ENCODE results near the gene APOE. TPM values are rescaled to one million over a fixed set of nuclear protein-coding genes. Genes with fewer than 3 reads are reported as not detected.

Gene APOE
- total and polyA plus RNA-seq, 12 donors: 569 to 21,602 (median 8,894) TPM

GRCh38 chr19:44874317-44874716 is 31.3 kb upstream of the APOE start:
- WGBS, 4 donors: 93 to 95% (median 93%) methylated on average over 7 to 16 of the region's 16 CpGs

GRCh38 chr19:44875666-44876451 is 29.7 kb upstream of the APOE start:
- no peak overlapping the region for H3K4me3 ChIP-seq
- intact Hi-C loops (cut with DNase I): no loop called here
- no peaks in the 10 kb centered on the region for H3K9me3 ChIP-seq (replicated peaks in 1 of 3)
- H3K27me3 ChIP-seq: no peaks in the 10 kb centered on the region
- peaks cover 0 to 2% of the 10 kb centered on the region in 2 donors for H3K4me1 ChIP-seq (replicated peaks in 1 of 2)
- H3K36me3 ChIP-seq (replicated peaks in 1 of 2): peaks cover 0 to 78% of the 10 kb centered on the region in 2 donors
- TF ChIP-seq POLR2A (IDR thresholded peaks at IDR 0.05): no peak
- TF ChIP-seq CTCF (IDR thresholded peaks at IDR 0.05): no peak
- WGBS, 4 donors: 70 to 83% (median 75%) methylated on average over 19 to 22 of the region's 22 CpGs
- peak overlapping the region in 1 of 5 donors; percentile 52 for H3K27ac ChIP-seq
- no peak for DNase-seq

More at GRCh38 chr19:44874317-44874716, 31.3 kb upstream of the APOE start:
- no peak overlapping the region for H3K4me3 ChIP-seq
- TF ChIP-seq POLR2A (IDR thresholded peaks at IDR 0.05) (no peak), CTCF (IDR thresholded peaks at IDR 0.05) (no peak)
- DNase-seq: no peak
- H3K27ac ChIP-seq: no peak overlapping the region
- H3K27me3 ChIP-seq: no peaks in the 10 kb centered on the region
- H3K36me3 ChIP-seq (replicated peaks in 1 of 2): peaks cover 0 to 78% of the 10 kb centered on the region in 2 donors
- peaks cover 6 to 16% of the 10 kb centered on the region in 2 donors for H3K4me1 ChIP-seq (replicated peaks in 1 of 2)
- H3K9me3 ChIP-seq (replicated peaks in 1 of 3): no peaks in the 10 kb centered on the region
- intact Hi-C loops (cut with DNase I): no loop called here

GRCh38 chr19:44876930-44877535 is 28.6 kb upstream of the APOE start:
- H3K36me3 ChIP-seq (replicated peaks in 1 of 2): peaks cover 0 to 66% of the 10 kb centered on the region in 2 donors
- TF ChIP-seq POLR2A (IDR thresholded peaks at IDR 0.05) (no peak), CTCF (IDR thresholded peaks at IDR 0.05) (no peak)

GRCh38 chr19:44878120-44878865 is 27.3 kb upstream of the APOE start:
- H3K27ac ChIP-seq: no peak overlapping the region
- H3K4me3 ChIP-seq: no peak overlapping the region
- no peaks in the 10 kb centered on the region for H3K27me3 ChIP-seq
- H3K9me3 ChIP-seq (replicated peaks in 1 of 3): no peaks in the 10 kb centered on the region
- no peaks in the 10 kb centered on the region for H3K4me1 ChIP-seq (replicated peaks in 1 of 2)
- intact Hi-C loops (cut with DNase I): no loop called here
- H3K36me3 ChIP-seq (replicated peaks in 1 of 2): peaks cover 0 to 56% of the 10 kb centered on the region in 2 donors
- TF ChIP-seq CTCF (IDR thresholded peaks at IDR 0.05) (no peak), POLR2A (IDR thresholded peaks at IDR 0.05) (no peak)
- 79 to 89% (median 84%) methylated on average over 16 to 26 of the region's 26 CpGs for WGBS, 4 donors
- DNase-seq: no peak

More at GRCh38 chr19:44876930-44877535, 28.6 kb upstream of the APOE start:
- intact Hi-C loops (cut with DNase I): no loop called here
- H3K27me3 ChIP-seq: no peaks in the 10 kb centered on the region
- no peak overlapping the region for H3K4me3 ChIP-seq
- no peaks in the 10 kb centered on the region for H3K9me3 ChIP-seq (replicated peaks in 1 of 3)
- DNase-seq: no peak
- H3K27ac ChIP-seq: no peak overlapping the region
- WGBS, 4 donors: 60 to 72% (median 64%) methylated on average over 4 to 5 of the region's 5 CpGs
- H3K4me1 ChIP-seq (replicated peaks in 1 of 2): no peaks in the 10 kb centered on the region
